ENCODE data around the gene TBX10.
"Not testable (repeated sequence)": the region's sequence is repeated elsewhere in the genome, so short reads cannot be mapped to it uniquely, and the experiment has no call there.

GRCh38 chr11:67659651-67660165, 20.1 kb upstream of the TBX10 start:
- TF ChIP-seq, protein P1, sequence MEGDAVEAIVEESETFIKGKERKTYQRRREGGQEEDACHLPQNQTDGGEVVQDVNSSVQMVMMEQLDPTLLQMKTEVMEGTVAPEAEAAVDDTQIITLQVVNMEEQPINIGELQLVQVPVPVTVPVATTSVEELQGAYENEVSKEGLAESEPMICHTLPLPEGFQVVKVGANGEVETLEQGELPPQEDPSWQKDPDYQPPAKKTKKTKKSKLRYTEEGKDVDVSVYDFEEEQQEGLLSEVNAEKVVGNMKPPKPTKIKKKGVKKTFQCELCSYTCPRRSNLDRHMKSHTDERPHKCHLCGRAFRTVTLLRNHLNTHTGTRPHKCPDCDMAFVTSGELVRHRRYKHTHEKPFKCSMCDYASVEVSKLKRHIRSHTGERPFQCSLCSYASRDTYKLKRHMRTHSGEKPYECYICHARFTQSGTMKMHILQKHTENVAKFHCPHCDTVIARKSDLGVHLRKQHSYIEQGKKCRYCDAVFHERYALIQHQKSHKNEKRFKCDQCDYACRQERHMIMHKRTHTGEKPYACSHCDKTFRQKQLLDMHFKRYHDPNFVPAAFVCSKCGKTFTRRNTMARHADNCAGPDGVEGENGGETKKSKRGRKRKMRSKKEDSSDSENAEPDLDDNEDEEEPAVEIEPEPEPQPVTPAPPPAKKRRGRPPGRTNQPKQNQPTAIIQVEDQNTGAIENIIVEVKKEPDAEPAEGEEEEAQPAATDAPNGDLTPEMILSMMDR (IDR thresholded peaks at IDR 0.05; ENCODE audit: insufficient read depth, low read depth, low read length): not testable (repeated sequence)
- TF ChIP-seq EZH2 (IDR thresholded peaks at IDR 0.05; ENCODE audit: insufficient read depth, low read length): not testable (repeated sequence)
